C4-2B (cell line): Measurements from ENCODE around the gene ING5.

Experiments
- CTCF ChIP-seq: fragments of 450-650 bp; conservative IDR thresholded peaks from 2 replicates; pipeline ENCODE4 v1.5.1; 2017; ENCODE audit warnings: mild to moderate bottlenecking
- ZFX ChIP-seq: fragments of 450-650 bp; IDR thresholded peaks from 2 replicates; pipeline ENCODE4 v1.6.1; 2017

GRCh38 chr2:241762321-241762932 is 60.6 kb downstream of the ING5 start:
- TF ChIP-seq CTCF (no peak), ZFX (no peak)
